MCF 10A (cell line): ENCODE results near the gene ARL4C. TPM values are rescaled to one million over a fixed set of nuclear protein-coding genes. Genes with fewer than 3 reads are reported as not detected.

Source experiments
- BruUV-seq: library from RNA; stranded (reverse); fragments of 400-500 nt; replicated peaks from 2 replicates; lab custom pipeline; 2021; lab: Mats Ljungman, UMichigan
- CTCF ChIA-PET: fragments of 300-600 bp; sonication (Branson Sonifier 250); formaldehyde crosslinking; extraction: SDS; loops from one replicate; lab custom pipeline; 2021; ENCODE audit warnings: antibody characterized with exemption, inconsistent platforms; lab: Yijun Ruan, JAX
- POLR2A ChIA-PET: fragments of 300-600, 350-650 bp; sonication (Branson Sonifier 250); formaldehyde crosslinking; extraction: SDS; loops from one replicate; lab custom pipeline; 2020; ENCODE audit warnings: antibody characterized with exemption, inconsistent platforms; lab: Yijun Ruan, JAX
- DNase-seq: peaks from one replicate; pipeline ENCODE4 v3.0.0-alpha.2; 2018; ENCODE audit not compliant: unreplicated experiment
- H3K27ac Mint-ChIP-seq: one replicate; pipeline ENCODE4 v1.8.0; 2022; ENCODE audit warnings: mild to moderate bottlenecking, low read depth, mixed read lengths; ENCODE audit not compliant: unreplicated experiment
- H3K27me3 Mint-ChIP-seq: one replicate; pipeline ENCODE4 v1.8.0; 2022; ENCODE audit warnings: mixed read lengths; ENCODE audit not compliant: insufficient read depth, unreplicated experiment
- H3K36me3 Mint-ChIP-seq: one replicate; pipeline ENCODE4 v1.8.0; 2022; ENCODE audit warnings: mild to moderate bottlenecking, moderate library complexity, mixed read lengths; ENCODE audit not compliant: insufficient read depth, unreplicated experiment
- H3K4me1 Mint-ChIP-seq: one replicate; pipeline ENCODE4 v1.8.0; 2022; ENCODE audit warnings: mixed read lengths; ENCODE audit not compliant: insufficient read depth, unreplicated experiment
- H3K4me3 Mint-ChIP-seq: one replicate; pipeline ENCODE4 v1.8.0; 2022; ENCODE audit warnings: mild to moderate bottlenecking, moderate library complexity, mixed read lengths; ENCODE audit not compliant: unreplicated experiment
- H3K9me3 Mint-ChIP-seq: one replicate; pipeline ENCODE4 v1.8.0; 2022; ENCODE audit warnings: mixed read lengths; ENCODE audit not compliant: unreplicated experiment
- CTCF ChIP-seq: fragments of 200-600 bp; IDR thresholded peaks from one replicate; pipeline ENCODE4 v1.8.0; 2022; ENCODE audit warnings: antibody characterized with exemption, mild to moderate bottlenecking; ENCODE audit not compliant: unreplicated experiment
- intact Hi-C: fragments of 100-400 bp; cut with micrococcal nuclease; formaldehyde crosslinking; loops from 2 replicates; pipeline ENCODE4 v1.14.1; 2022
- total RNA-seq: library from RNA; stranded (reverse); gene quantifications from 2 replicates; pipeline ENCODE4 v1.2.3, GENCODE V29; 2022

Gene ARL4C
- total RNA-seq, 1 experiment from 2014 or later, result 3.5 TPM

DNA sequence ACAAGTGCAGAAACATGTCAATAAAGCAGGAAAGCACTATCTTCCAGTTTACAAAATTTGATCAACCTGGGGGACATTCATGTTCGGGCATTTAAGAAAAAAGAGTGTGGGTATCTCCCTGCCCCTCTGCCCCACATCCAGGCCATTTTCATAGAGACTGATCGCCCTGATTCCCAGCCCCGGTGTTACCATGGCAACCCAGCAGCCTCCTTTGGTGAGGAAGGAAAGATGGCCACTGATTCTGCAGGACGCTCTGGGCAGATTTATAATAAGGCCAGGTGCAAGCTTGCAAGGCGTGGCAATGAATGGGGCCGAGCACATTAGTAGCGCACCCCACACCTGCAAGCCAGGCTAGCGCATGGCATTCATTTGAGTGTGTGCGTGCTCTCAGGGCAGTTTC, 36.7 kb upstream of the ARL4C start:
- DNase-seq, result no peak
- no TSS peak for BruUV-seq
- intact Hi-C loops, result no loop called here
- TF ChIP-seq CTCF, result no peak
- H3K9me3 Mint-ChIP-seq, result peaks cover 7% of the 10 kb centered on the region
- H3K4me3 Mint-ChIP-seq, result no peak overlapping the region
- no peaks in the 10 kb centered on the region for H3K36me3 Mint-ChIP-seq
- no peaks in the 10 kb centered on the region for H3K27me3 Mint-ChIP-seq
- POLR2A ChIA-PET, result no interaction called here
- CTCF ChIA-PET, result interaction anchor here (1.1 to 3.5 kb wide), 2 partner anchors 12 to 33 kb away, joined by 5 to 32 read pairs; no protein-coding TSS in a partner anchor
- no peaks in the 10 kb centered on the region for H3K4me1 Mint-ChIP-seq
- H3K27ac Mint-ChIP-seq, result no peak overlapping the region

DNA sequence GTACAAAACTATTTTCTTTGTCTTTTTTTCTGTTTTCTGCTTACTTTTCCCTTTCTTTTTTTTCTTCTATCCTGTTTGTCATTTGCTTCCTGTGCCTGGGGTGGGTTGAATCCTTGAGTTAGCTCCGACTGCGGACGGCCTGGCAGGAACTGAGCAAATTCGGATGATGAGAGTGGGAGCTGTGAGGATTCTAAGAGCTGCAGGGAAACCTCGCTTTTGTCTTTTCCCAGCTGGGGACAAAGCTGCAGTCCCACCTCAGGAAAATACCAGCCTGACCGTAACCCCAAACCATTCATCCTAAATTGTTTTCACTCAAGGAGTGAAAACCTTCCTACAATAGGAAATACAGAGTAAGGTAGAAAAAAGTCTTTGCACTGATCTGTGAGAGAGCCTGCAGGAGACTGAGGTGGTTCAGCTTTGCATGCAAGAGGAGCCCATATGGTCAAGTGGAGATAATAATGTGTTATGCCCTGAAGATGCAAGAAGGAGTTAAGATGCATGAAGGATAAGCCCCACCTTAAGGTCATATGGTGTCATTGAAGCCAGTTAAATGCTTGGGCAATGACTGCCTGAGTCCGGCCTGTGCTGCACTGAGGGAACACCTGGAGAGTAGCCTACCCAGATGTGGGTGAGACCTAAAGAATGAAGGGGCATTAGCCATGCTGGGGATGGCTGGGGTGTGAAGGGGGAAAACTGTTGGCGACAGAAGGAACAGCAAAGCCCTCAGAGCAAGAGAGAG, 31.7 kb upstream of the ARL4C start:
- peak overlapping the region; percentile 64 for H3K27ac Mint-ChIP-seq
- ChIA-PET CTCF (no interaction called here), POLR2A (interaction anchor here (0.7 kb wide), 1 partner anchor 188 kb away, joined by 5 read pairs; no protein-coding TSS in a partner anchor)
- intact Hi-C loops, result no loop called here
- no TSS peak for BruUV-seq
- H3K4me3 Mint-ChIP-seq, result no peak overlapping the region
- no peaks in the 10 kb centered on the region for H3K27me3 Mint-ChIP-seq
- no peak for TF ChIP-seq CTCF
- DNase-seq, result no peak
- H3K4me1 Mint-ChIP-seq, result no peaks in the 10 kb centered on the region
- peaks cover 7% of the 10 kb centered on the region for H3K9me3 Mint-ChIP-seq
- no peaks in the 10 kb centered on the region for H3K36me3 Mint-ChIP-seq

GRCh38 chr2:234526711-234527110, 29.8 kb upstream of the ARL4C start:
- Mint-ChIP-seq H3K27ac (no peak overlapping the region), H3K9me3 (no peaks in the 10 kb centered on the region), H3K4me3 (no peak overlapping the region), H3K27me3 (no peaks in the 10 kb centered on the region), H3K36me3 (no peaks in the 10 kb centered on the region), H3K4me1 (no peaks in the 10 kb centered on the region)
- no peak for TF ChIP-seq CTCF
- intact Hi-C loops, result no loop called here
- CTCF ChIA-PET, result no interaction called here
- BruUV-seq, result no TSS peak
- no peak for DNase-seq
- POLR2A ChIA-PET, result no interaction called here

- CTCF ChIA-PET, result interaction anchor here (0.7 to 1.2 kb wide), 2 partner anchors 12 to 24 kb away, joined by 4 read pairs; no protein-coding TSS in a partner anchor
- no peak for TF ChIP-seq CTCF
- POLR2A ChIA-PET, result interaction anchor here (0.8 kb wide), 1 partner anchor 418 kb away, joined by 3 read pairs; no protein-coding TSS in a partner anchor
- DNase-seq, result no peak
- no TSS peak for BruUV-seq
- Mint-ChIP-seq H3K9me3 (no peaks in the 10 kb centered on the region), H3K4me3 (no peak overlapping the region), H3K36me3 (no peaks in the 10 kb centered on the region), H3K27me3 (no peaks in the 10 kb centered on the region), H3K4me1 (no peaks in the 10 kb centered on the region), H3K27ac (no peak overlapping the region)
- intact Hi-C loops, result no loop called here
Observed at GRCh38 chr2:234521536-234521935, 24.7 kb upstream of the ARL4C start.
